ENCODE data around the gene SLC16A5.

SLC16A5 gene

DNA sequence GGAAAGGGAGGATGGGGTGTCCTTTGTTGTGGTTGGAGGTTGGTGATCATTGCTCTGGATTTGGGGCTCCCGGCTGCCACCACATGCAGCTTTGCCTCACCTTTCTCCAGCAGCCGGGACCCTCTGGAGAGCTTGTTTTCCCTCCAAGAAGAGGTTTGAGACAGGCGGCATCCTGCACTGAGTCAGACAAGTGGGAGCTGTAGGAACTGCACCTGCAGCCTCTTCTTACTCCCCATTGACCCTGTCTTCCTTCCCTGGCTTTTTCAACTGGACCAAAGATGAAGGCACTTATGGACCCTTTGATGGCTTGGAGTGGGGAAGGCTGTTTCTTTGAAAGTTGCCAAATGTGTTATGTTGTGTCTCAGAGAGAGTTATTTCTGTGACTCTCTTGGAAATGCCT, 24.1 kb upstream of the SLC16A5 start:
- no peak overlapping the region for H3K4me3 ChIP-seq (ENCODE audit: low read depth, low read length)
- TF ChIP-seq, protein P1, sequence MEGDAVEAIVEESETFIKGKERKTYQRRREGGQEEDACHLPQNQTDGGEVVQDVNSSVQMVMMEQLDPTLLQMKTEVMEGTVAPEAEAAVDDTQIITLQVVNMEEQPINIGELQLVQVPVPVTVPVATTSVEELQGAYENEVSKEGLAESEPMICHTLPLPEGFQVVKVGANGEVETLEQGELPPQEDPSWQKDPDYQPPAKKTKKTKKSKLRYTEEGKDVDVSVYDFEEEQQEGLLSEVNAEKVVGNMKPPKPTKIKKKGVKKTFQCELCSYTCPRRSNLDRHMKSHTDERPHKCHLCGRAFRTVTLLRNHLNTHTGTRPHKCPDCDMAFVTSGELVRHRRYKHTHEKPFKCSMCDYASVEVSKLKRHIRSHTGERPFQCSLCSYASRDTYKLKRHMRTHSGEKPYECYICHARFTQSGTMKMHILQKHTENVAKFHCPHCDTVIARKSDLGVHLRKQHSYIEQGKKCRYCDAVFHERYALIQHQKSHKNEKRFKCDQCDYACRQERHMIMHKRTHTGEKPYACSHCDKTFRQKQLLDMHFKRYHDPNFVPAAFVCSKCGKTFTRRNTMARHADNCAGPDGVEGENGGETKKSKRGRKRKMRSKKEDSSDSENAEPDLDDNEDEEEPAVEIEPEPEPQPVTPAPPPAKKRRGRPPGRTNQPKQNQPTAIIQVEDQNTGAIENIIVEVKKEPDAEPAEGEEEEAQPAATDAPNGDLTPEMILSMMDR (IDR thresholded peaks at IDR 0.05; ENCODE audit: low read depth, low read length), result no peak
- TF ChIP-seq POLR2A (IDR thresholded peaks at IDR 0.05; ENCODE audit: extremely low read depth, insufficient read length) (no peak), MYC (IDR thresholded peaks at IDR 0.05; ENCODE audit: low read depth, low read length) (no peak)
- TF ChIP-seq, protein P2, sequence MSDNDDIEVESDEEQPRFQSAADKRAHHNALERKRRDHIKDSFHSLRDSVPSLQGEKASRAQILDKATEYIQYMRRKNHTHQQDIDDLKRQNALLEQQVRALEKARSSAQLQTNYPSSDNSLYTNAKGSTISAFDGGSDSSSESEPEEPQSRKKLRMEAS (IDR thresholded peaks at IDR 0.05; ENCODE audit: low read depth, low read length), result no peak
- DNase-seq (ENCODE audit: low read depth), result no peak

GRCh38 chr17:75064040-75064439, 23.7 kb upstream of the SLC16A5 start:
- DNase-seq (ENCODE audit: low read depth), result no peak
- H3K4me3 ChIP-seq (ENCODE audit: low read depth, low read length), result no peak overlapping the region
- no peak for TF ChIP-seq MYC (IDR thresholded peaks at IDR 0.05; ENCODE audit: low read depth, low read length)
- TF ChIP-seq, protein P2 (IDR thresholded peaks at IDR 0.05; ENCODE audit: low read depth, low read length), result no peak
- TF ChIP-seq, protein P1 (IDR thresholded peaks at IDR 0.05; ENCODE audit: low read depth, low read length), result no peak
- no peak for TF ChIP-seq POLR2A (IDR thresholded peaks at IDR 0.05; ENCODE audit: extremely low read depth, insufficient read length)

DNA sequence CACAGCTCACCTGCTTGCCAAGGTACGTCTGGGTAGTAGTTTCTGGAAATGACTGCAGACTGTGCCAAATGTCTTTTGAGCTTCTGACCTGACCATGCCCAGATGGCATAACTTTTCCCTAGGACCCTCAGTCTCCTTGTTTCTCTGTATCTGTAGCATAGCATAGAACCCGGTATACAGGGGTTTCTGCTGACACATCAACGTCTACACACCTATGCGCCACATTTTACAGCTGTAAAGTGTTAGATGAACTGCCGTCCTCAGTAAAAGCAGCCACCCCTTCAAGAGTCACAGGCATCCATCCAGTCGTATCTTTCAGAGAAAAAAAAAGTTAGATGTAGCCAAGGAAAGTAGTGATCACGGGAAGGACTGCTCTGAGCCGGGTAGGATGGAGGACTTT, 23.3 kb upstream of the SLC16A5 start:
- no peak for DNase-seq (ENCODE audit: low read depth)
- H3K4me3 ChIP-seq (ENCODE audit: low read depth, low read length), result no peak overlapping the region
- TF ChIP-seq POLR2A (IDR thresholded peaks at IDR 0.05; ENCODE audit: extremely low read depth, insufficient read length) (no peak), MYC (IDR thresholded peaks at IDR 0.05; ENCODE audit: low read depth, low read length) (no peak)
- TF ChIP-seq, protein P1 (IDR thresholded peaks at IDR 0.05; ENCODE audit: low read depth, low read length), result no peak
- TF ChIP-seq, protein P2 (IDR thresholded peaks at IDR 0.05; ENCODE audit: low read depth, low read length), result no peak

DNA sequence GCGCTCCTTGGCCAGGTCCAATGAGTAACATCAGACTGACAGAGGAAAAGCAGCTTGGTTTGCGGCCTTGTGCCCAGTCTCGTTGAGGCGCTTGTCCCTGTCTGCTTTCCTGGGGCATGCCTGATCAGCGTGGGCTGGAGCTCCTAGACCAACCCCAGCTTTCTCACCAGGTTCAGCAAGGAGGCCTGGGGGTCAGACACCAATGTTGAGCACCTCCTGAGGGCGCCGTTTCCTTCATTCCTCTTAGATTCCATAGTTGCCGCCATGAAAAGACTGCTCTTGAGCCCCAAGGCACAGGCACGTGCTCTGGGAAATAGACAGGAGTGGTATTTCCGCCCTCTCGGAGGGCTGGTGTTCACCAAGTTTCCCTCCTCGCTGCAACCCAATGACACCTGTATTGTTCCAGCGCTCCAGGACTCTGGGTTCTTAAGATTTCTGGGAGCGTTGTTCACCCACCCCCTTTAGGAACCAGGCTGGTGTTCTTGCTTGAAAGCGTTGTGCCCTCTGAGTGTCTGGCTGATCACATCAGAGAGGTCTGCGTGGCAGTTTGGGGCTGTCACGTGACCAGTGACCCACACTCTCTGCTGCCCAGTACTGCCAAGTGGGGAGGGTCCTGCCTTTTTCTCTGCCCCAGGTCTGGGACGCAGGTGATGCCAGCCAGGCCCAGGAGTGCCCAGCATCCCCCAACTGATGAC, 22.7 kb upstream of the SLC16A5 start:
- TF ChIP-seq, protein P1 (IDR thresholded peaks at IDR 0.05; ENCODE audit: low read depth, low read length), result no peak
- TF ChIP-seq MYC (IDR thresholded peaks at IDR 0.05; ENCODE audit: low read depth, low read length) (no peak), POLR2A (IDR thresholded peaks at IDR 0.05; ENCODE audit: extremely low read depth, insufficient read length) (no peak)
- TF ChIP-seq, protein P2 (IDR thresholded peaks at IDR 0.05; ENCODE audit: low read depth, low read length), result no peak
- no peak for DNase-seq (ENCODE audit: low read depth)
- no peak overlapping the region for H3K4me3 ChIP-seq (ENCODE audit: low read depth, low read length)

- no peak overlapping the region for H3K4me3 ChIP-seq (ENCODE audit: low read depth, low read length)
- no peak for TF ChIP-seq POLR2A (IDR thresholded peaks at IDR 0.05; ENCODE audit: extremely low read depth, insufficient read length)
- no peak for DNase-seq (ENCODE audit: low read depth)
These were observed 22.1 kb upstream of the SLC16A5 start for GRCh38 chr17:75065562-75066151.

DNA sequence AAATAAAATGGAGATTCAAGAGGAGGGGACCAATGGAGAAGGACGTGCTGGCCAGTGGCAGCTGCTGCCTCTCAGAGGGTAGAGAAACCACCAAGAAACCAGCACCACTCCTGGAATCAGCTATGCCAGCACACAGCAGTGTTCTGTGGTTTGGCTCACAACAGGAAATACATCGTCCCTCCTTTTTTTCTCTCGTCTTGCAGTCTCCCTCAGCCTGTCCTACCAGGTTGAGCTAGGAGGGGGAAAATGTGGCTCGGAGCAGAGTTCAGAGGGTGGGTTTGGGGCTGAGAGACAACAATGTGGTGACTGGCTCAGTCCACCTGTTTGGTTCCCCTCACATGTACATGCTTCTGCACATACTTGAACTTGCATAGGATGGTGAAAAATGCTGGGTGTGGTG, 19.9 kb upstream of the SLC16A5 start:
- no peak overlapping the region for H3K4me3 ChIP-seq (ENCODE audit: low read depth, low read length)
- TF ChIP-seq POLR2A (IDR thresholded peaks at IDR 0.05; ENCODE audit: extremely low read depth, insufficient read length) (no peak), MYC (IDR thresholded peaks at IDR 0.05; ENCODE audit: low read depth, low read length) (peak; percentile 26; the same call in 1 of the 2 replicates)
- TF ChIP-seq, protein P2 (IDR thresholded peaks at IDR 0.05; ENCODE audit: low read depth, low read length), result peak; percentile 31; the same call in 1 of the 2 replicates
- peak; percentile 72 for DNase-seq (ENCODE audit: low read depth)

All from NB4 (cell line).